K562 (cell line): Measurements from ENCODE around the gene CAPS.

Experiments
- CTCF ChIP-seq, 3 experiments: IDR thresholded peaks in 2 of 3; conservative IDR thresholded peaks in 1 of 3; 2 replicates each; pipeline ENCODE4 v1.5.1; 2011 to 2012; ENCODE audit warnings: low read length in 3 of 3, mild to moderate bottlenecking in 3 of 3, control low read depth in 2 of 3, improper control_type of control experiment in 1 of 3, inconsistent platforms in 1 of 3, low read depth in 1 of 3, mixed read lengths in 1 of 3, moderate library complexity in 1 of 3; ENCODE audit not compliant: insufficient read depth in 2 of 3
- MBD2 ChIP-seq: sonication (generic); IDR thresholded peaks from 2 replicates; pipeline ENCODE4 v1.6.1; 2016; ENCODE audit warnings: low read depth, borderline replicate concordance
- PHF8 ChIP-seq: fragments of 200-600 bp; sonication (generic); IDR thresholded peaks from 2 replicates; pipeline ENCODE4 v1.6.1; 2012; ENCODE audit warnings: mixed run types, mild to moderate bottlenecking, inconsistent platforms, low read length, moderate library complexity, borderline replicate concordance
- ZNF584 ChIP-seq: fragments of 200-800 bp; sonication (Bioruptor generic); IDR thresholded peaks from 2 replicates; pipeline ENCODE4 v1.6.1; 2016; ENCODE audit warnings: low read depth, mild to moderate bottlenecking, missing genetic modification characterization, missing compliant biosample characterization
- TF ChIP-seq, protein P1 (sequence below): sonication (generic); formaldehyde crosslinking; IDR thresholded peaks from 2 replicates; pipeline ENCODE4 v1.9.0; 2022; ENCODE audit warnings: mild to moderate bottlenecking, missing genetic modification reagents

GRCh38 chr19:5900976-5901375 lies 13.1 kb upstream of the CAPS start:
- TF ChIP-seq CTCF (IDR thresholded peaks at IDR 0.05 in 2 of 3, conservative IDR thresholded peaks at IDR 0.05 in 1 of 3; ENCODE audit: insufficient read depth in 2 of 3, low read depth in 1 of 3, low read length in 3 of 3) (no peak), MBD2 (no peak), PHF8 (no peak), ZNF584 (CRISPR knock-in tag) (no peak)
- TF ChIP-seq, protein P1, sequence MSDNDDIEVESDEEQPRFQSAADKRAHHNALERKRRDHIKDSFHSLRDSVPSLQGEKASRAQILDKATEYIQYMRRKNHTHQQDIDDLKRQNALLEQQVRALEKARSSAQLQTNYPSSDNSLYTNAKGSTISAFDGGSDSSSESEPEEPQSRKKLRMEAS (CRISPR knock-in tag) = no peak
